Endothelial cell of umbilical vein (primary cell): ENCODE measurements around the gene USH1G.
A peak's percentile ranks its signal among the peaks of the same experiment; 100 is the strongest.

Experiments
- POLR2A ChIP-seq: IDR thresholded peaks from 2 replicates; pipeline ENCODE4 v1.6.1; 2012; ENCODE audit warnings: low read depth, mild to moderate bottlenecking, control low read depth, low read length
- TF ChIP-seq, protein P1 (sequence below): IDR thresholded peaks from 2 replicates; pipeline ENCODE4 v1.6.1; 2011; ENCODE audit not compliant: insufficient read depth, insufficient read length

DNA sequence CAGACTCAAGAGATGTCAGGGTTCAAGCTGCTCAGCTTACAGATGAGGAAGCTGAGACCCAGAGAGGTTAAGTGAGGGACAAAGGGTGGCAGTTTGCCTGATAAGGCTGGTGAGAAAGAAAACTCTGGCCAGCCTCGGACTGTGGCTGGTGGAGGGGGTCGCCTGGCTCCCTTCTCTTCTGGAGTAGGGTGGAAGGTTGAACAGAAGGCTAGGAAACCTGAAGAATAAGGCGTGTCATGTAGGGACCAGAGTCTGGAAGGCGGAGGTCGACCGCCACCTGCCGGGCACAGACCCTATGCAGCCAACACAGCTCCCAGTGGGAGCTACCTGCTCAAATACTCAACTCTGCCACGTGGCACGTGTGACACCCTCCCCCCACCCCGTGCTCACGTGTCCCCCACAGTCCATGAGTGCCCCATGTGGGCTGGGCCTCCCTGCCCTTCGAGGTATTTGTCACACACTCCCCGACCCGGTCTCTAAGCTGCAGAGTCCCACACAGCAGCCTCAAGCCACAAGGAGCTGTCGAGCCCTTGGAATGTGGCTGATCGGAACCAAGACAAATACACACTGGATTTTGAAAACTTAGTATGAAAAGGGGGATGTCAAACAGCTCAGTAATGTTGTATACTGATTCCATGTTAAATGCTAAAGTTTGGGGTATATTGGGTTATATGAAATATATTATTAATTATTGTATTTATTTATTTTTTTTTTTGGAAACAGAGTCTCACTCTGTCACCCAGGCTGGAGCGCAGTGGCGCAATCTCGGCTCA is 37.7 kb upstream of the USH1G start:
- no peak for TF ChIP-seq POLR2A
- TF ChIP-seq, protein P1, sequence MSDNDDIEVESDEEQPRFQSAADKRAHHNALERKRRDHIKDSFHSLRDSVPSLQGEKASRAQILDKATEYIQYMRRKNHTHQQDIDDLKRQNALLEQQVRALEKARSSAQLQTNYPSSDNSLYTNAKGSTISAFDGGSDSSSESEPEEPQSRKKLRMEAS, result peak; percentile 50
